B cell (primary cell): Measurements from ENCODE around the gene TMEM87B. TPM values are rescaled to one million over a fixed set of nuclear protein-coding genes. Genes with fewer than 3 reads are reported as not detected.

ENCODE experiments used
- ATAC-seq: fragments of 200-7000 bp; cut with Tn5 transposase; one replicate; pipeline ENCODE4 v1.10.0; 2021; ENCODE audit warnings: low read depth, mild to moderate bottlenecking, moderate number of reproducible peaks, moderate library complexity
- CTCF ChIA-PET: fragments of 350-600 bp; sonication (Branson Sonifier 250); formaldehyde crosslinking; loops from one replicate; lab custom pipeline; 2021; ENCODE audit warnings: antibody characterized with exemption, inconsistent platforms; lab: Charles Lee
- POLR2A ChIA-PET: fragments of 350-600 bp; sonication (Branson Sonifier 250); formaldehyde crosslinking; loops from one replicate; lab custom pipeline; 2021; ENCODE audit warnings: antibody characterized with exemption; lab: Charles Lee
- DNase-seq: peaks from one replicate; pipeline ENCODE4 v3.0.0; 2013
- H2AFZ ChIP-seq: 2 replicates; pipeline ENCODE4 v1.6.1; 2012; ENCODE audit warnings: mild to moderate bottlenecking, low read depth, low read length; ENCODE audit not compliant: insufficient read depth, poor library complexity, severe bottlenecking
- H3K27ac ChIP-seq, 2 donors: 1 replicate in 1 of 2; 2 replicates in 1 of 2; pipeline ENCODE4 v1.5.1; 2012 to 2013; ENCODE audit warnings: low read length in 2 of 2, mild to moderate bottlenecking in 2 of 2, moderate library complexity in 1 of 2
- H3K27me3 ChIP-seq, 4 experiments: fragments of 200-600 bp in 1 of 4; sonication (generic) in 1 of 4; replicated peaks in 1 of 4; 1 replicate in 2 of 4; 2 replicates in 2 of 4; pipeline versions ENCODE4 v1.6.1 to v1.7.0; 2013 to 2016; ENCODE audit warnings: low read length in 3 of 4, mild to moderate bottlenecking in 2 of 4, mixed read lengths in 1 of 4, moderate library complexity in 1 of 4; ENCODE audit not compliant: insufficient read depth in 4 of 4, control insufficient read depth in 3 of 4; ENCODE audit errors: control extremely low read depth in 1 of 4
- H3K36me3 ChIP-seq, 2 experiments: replicated peaks in 1 of 2; 1 replicate in 1 of 2; 2 replicates in 1 of 2; pipeline versions ENCODE4 v1.6.1 to v1.7.1; 2013; ENCODE audit warnings: low read length in 1 of 2; ENCODE audit not compliant: insufficient read depth in 2 of 2, control insufficient read depth in 1 of 2; ENCODE audit errors: control extremely low read depth in 1 of 2, extremely low read depth in 1 of 2
- H3K4me1 ChIP-seq, 2 donors: fragments of 200-600 bp in 1 of 2; sonication (generic) in 1 of 2; 1 replicate in 1 of 2; 2 replicates in 1 of 2; pipeline versions ENCODE4 v1.5.1 to v1.6.1; 2013 to 2017; ENCODE audit warnings: low read length in 2 of 2; ENCODE audit not compliant: control insufficient read depth in 2 of 2, insufficient read depth in 2 of 2
- H3K4me2 ChIP-seq: replicated peaks from 2 replicates; pipeline ENCODE3; 2012; ENCODE audit warnings: mild to moderate bottlenecking, low read depth, low read length; ENCODE audit not compliant: poor library complexity, severe bottlenecking
- H3K4me3 ChIP-seq, 5 experiments: fragments of 200-600 bp in 1 of 5; sonication (generic) in 1 of 5; 1 replicate in 3 of 5; 2 replicates in 2 of 5; pipeline versions ENCODE4 v1.5.1 to v1.7.0; 2011 to 2016; ENCODE audit warnings: low read length in 4 of 5, mild to moderate bottlenecking in 4 of 5, low read depth in 2 of 5, control low read depth in 1 of 5, moderate library complexity in 1 of 5; ENCODE audit not compliant: insufficient read depth in 1 of 5; ENCODE audit errors: control extremely low read depth in 1 of 5, extremely low read depth in 1 of 5
- H3K79me2 ChIP-seq: fragments of 200-600 bp; sonication (generic); one replicate; pipeline ENCODE4 v1.6.0; 2016; ENCODE audit warnings: low read length; ENCODE audit not compliant: control insufficient read depth, insufficient read depth
- H3K9ac ChIP-seq: fragments of 200-600 bp; sonication (generic); 2 replicates; pipeline ENCODE4 v1.6.1; 2017; ENCODE audit warnings: mild to moderate bottlenecking, low read length, moderate library complexity
- H3K9me3 ChIP-seq, 3 donors: one replicate each; pipeline versions ENCODE4 v1.6.1 to v1.7.1; 2013; ENCODE audit warnings: low read length in 2 of 3; ENCODE audit not compliant: control insufficient read depth in 2 of 3, insufficient read depth in 1 of 3; ENCODE audit errors: control extremely low read depth in 1 of 3
- H4K20me1 ChIP-seq: 2 replicates; pipeline ENCODE4 v1.6.0; 2012; ENCODE audit warnings: mild to moderate bottlenecking, low read length; ENCODE audit not compliant: insufficient read depth, control insufficient read depth, poor library complexity, severe bottlenecking
- H3K27ac Mint-ChIP-seq: one replicate; pipeline ENCODE4 v1.8.0; 2021; ENCODE audit warnings: mixed read lengths
- H3K27me3 Mint-ChIP-seq: one replicate; pipeline ENCODE4 v1.8.0; 2021; ENCODE audit warnings: mixed read lengths
- H3K4me1 Mint-ChIP-seq: one replicate; pipeline ENCODE4 v1.8.0; 2021; ENCODE audit warnings: mixed read lengths
- H3K4me3 Mint-ChIP-seq: one replicate; pipeline ENCODE4 v1.8.0; 2021; ENCODE audit warnings: mixed read lengths
- H3K9me3 Mint-ChIP-seq: one replicate; pipeline ENCODE4 v1.8.0; 2022; ENCODE audit warnings: mixed read lengths; ENCODE audit not compliant: insufficient read depth
- EZH2 ChIP-seq: IDR thresholded peaks from 2 replicates; pipeline ENCODE4 v1.6.1; 2012; ENCODE audit warnings: borderline replicate concordance, low read depth, mild to moderate bottlenecking, moderate library complexity, low read length; ENCODE audit not compliant: insufficient read depth, poor library complexity, severe bottlenecking
- WGBS: methylation state at CpG from one replicate; pipeline ENCODE4 v1.1.5; 2013; ENCODE audit warnings: missing lambda C conversion rate; ENCODE audit not compliant: insufficient coverage; 5-methylcytosine and 5-hydroxymethylcytosine counted together
- intact Hi-C: fragments of 100-400 bp; cut with micrococcal nuclease; formaldehyde crosslinking; loops from one replicate; pipeline ENCODE4 v1.10.0; 2022
- polyA plus RNA-seq: library from polyadenylated mRNA; depleted of rRNA; stranded (reverse); fragments of >200 nt; gene quantifications from 2 replicates; pipeline ENCODE4 v1.2.3, GENCODE V29; 2012
- total RNA-seq, 2 donors: library from RNA; stranded (reverse); fragments of 120-200 nt in 1 of 2; gene quantifications; 1 replicate in 1 of 2; 2 replicates in 1 of 2; pipeline versions ENCODE4 v1.2.3 to v1.2.4, GENCODE V29; 2013 to 2022
- TF ChIP-seq, protein P1 (sequence below): fragments of 200-600 bp; IDR thresholded peaks from one replicate; pipeline ENCODE4 v1.8.0; 2022; ENCODE audit warnings: antibody characterized with exemption, mild to moderate bottlenecking

TMEM87B gene
- total and polyA plus RNA-seq, 2 donors (not counting 1 experiment from before 2014, with no cell fraction given): 9.4 to 21.0 TPM

GRCh38 chr2:112149194-112149593 is 94.1 kb downstream of the TMEM87B start:
- Histone ChIP-seq H2AFZ (no peak overlapping the region), H3K27me3 (no peaks in the 10 kb centered on the region), H3K4me3 (no peak overlapping the region), H3K27ac (no peak overlapping the region), H3K9ac (no peak overlapping the region), H3K4me1 (no peaks in the 10 kb centered on the region), H4K20me1 (no peaks in the 10 kb centered on the region), H3K9me3 (no peaks in the 10 kb centered on the region), H3K36me3 (no peaks in the 10 kb centered on the region), H3K79me2 (no peaks in the 10 kb centered on the region), H3K4me2 (no peak overlapping the region)
- Mint-ChIP-seq H3K9me3 (no peaks in the 10 kb centered on the region), H3K4me3 (no peak overlapping the region), H3K27ac (no peak overlapping the region), H3K4me1 (no peaks in the 10 kb centered on the region), H3K27me3 (peaks cover 3% of the 10 kb centered on the region)
- no peak for ATAC-seq
- no peak for TF ChIP-seq EZH2
- TF ChIP-seq, protein P1, sequence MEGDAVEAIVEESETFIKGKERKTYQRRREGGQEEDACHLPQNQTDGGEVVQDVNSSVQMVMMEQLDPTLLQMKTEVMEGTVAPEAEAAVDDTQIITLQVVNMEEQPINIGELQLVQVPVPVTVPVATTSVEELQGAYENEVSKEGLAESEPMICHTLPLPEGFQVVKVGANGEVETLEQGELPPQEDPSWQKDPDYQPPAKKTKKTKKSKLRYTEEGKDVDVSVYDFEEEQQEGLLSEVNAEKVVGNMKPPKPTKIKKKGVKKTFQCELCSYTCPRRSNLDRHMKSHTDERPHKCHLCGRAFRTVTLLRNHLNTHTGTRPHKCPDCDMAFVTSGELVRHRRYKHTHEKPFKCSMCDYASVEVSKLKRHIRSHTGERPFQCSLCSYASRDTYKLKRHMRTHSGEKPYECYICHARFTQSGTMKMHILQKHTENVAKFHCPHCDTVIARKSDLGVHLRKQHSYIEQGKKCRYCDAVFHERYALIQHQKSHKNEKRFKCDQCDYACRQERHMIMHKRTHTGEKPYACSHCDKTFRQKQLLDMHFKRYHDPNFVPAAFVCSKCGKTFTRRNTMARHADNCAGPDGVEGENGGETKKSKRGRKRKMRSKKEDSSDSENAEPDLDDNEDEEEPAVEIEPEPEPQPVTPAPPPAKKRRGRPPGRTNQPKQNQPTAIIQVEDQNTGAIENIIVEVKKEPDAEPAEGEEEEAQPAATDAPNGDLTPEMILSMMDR: no peak
- ChIA-PET POLR2A (no interaction called here), CTCF (no interaction called here)
- no peak for DNase-seq
- intact Hi-C loops: no loop called here
- 89% methylated on average over 5 of the region's 5 CpGs for WGBS

GRCh38 chr2:112149866-112150435 is 94.9 kb downstream of the TMEM87B start:
- Mint-ChIP-seq H3K9me3 (no peaks in the 10 kb centered on the region), H3K27me3 (peaks cover under 1% of the 10 kb centered on the region), H3K27ac (no peak overlapping the region), H3K4me3 (no peak overlapping the region), H3K4me1 (peaks cover 7% of the 10 kb centered on the region)
- Histone ChIP-seq H3K27me3 (no peaks in the 10 kb centered on the region), H3K9me3 (no peaks in the 10 kb centered on the region), H3K4me2 (no peak overlapping the region), H3K4me3 (no peak overlapping the region), H4K20me1 (no peaks in the 10 kb centered on the region), H2AFZ (no peak overlapping the region), H3K4me1 (peaks cover 1 to 4% of the 10 kb centered on the region in 2 donors), H3K36me3 (no peaks in the 10 kb centered on the region), H3K9ac (no peak overlapping the region), H3K79me2 (no peaks in the 10 kb centered on the region), H3K27ac (no peak overlapping the region)
- ChIA-PET CTCF (no interaction called here), POLR2A (no interaction called here)
- DNase-seq (no peak), ATAC-seq (no peak)
- WGBS: 81% methylated on average over 6 of the region's 7 CpGs
- intact Hi-C loops: no loop called here
- TF ChIP-seq, protein P1: no peak
